D341Med (cell line): ENCODE data around the gene KCNH6.

Experiments
- DNase-seq: peaks from one replicate; pipeline ENCODE4 v3.0.0; 2012; ENCODE audit warnings: low spot score

The KCNH6 gene, protein sequence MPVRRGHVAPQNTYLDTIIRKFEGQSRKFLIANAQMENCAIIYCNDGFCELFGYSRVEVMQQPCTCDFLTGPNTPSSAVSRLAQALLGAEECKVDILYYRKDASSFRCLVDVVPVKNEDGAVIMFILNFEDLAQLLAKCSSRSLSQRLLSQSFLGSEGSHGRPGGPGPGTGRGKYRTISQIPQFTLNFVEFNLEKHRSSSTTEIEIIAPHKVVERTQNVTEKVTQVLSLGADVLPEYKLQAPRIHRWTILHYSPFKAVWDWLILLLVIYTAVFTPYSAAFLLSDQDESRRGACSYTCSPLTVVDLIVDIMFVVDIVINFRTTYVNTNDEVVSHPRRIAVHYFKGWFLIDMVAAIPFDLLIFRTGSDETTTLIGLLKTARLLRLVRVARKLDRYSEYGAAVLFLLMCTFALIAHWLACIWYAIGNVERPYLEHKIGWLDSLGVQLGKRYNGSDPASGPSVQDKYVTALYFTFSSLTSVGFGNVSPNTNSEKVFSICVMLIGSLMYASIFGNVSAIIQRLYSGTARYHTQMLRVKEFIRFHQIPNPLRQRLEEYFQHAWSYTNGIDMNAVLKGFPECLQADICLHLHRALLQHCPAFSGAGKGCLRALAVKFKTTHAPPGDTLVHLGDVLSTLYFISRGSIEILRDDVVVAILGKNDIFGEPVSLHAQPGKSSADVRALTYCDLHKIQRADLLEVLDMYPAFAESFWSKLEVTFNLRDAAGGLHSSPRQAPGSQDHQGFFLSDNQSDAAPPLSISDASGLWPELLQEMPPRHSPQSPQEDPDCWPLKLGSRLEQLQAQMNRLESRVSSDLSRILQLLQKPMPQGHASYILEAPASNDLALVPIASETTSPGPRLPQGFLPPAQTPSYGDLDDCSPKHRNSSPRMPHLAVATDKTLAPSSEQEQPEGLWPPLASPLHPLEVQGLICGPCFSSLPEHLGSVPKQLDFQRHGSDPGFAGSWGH

DNA sequence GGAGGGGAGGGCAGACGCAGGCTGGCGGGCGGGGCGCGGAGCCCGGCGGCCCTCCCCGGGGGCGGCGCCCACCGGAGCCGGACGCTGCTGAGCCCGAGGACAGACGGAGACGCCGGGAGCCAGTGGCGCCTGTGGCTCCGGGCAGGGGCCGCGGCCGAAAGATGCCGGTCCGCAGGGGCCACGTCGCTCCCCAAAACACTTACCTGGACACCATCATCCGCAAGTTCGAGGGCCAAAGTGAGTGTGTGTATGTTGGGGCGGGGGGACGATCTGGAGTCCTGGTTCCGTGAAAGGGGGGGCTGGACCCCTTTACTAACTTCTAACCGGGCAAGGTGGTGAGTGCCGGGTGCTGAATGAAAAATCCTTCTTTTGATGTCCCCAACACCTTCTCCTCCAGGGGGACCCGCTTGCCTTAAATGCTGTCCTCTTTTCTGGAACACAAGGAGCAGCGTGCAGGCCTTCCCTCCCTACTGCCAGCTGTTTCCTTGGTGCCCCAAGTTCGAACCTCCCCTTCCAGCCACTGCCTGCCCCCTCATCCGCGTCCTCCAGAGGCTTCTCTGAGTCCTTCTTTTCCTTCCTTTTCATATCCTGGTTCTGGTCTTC, at the start of gene KCNH6:
TSS of gene KCNH6 (plus strand) at position 106 of the 603 bp plus-strand sequence. CDS start at position 162, 56 bp downstream.
- no peak for DNase-seq

GRCh38 chr17:63474174-63474573, 49.0 kb upstream of the KCNH6 start:
- DNase-seq: no peak

DNA sequence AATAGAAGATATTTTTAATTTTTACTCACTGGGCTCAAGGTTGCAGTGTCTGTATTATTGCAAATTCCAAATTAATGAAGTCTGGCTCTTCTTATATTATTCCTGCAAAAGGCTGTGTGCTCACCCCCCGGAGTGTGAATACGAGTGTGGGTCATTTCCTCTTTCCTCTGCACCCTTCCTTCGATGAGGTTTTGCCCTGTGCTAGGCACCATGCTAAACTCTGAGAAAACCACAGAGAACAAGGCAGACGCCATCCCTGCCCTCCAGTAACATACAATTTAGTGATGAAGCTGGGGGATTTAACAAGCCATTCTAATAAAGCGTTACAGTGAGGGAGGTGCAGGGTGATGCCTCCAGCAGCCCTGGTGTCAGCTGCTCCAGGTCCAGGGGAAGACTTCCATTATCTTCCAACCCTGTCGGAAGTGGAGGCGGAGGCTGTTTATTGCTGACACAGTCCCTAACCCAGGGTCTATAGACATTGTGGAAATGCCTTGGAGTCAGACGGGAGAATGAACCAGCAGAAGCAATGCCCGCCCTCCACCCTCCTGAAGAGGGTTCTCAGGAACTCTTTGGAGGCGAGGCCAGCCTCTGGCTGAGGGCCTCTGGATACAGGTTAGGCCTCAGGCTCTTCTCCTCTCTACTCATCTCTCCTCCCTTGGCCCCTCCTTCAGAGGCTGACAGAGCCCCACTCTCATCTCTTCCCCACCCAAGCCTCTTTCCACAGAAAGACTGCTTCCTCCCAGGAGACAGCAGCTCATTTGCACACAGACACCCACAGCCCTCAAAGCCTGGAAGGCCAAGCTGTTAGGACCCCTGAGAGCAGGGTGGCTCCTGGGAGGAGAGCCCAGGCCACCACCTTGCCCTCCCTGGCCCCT, 48.3 kb upstream of the KCNH6 start:
- no peak for DNase-seq

DNA sequence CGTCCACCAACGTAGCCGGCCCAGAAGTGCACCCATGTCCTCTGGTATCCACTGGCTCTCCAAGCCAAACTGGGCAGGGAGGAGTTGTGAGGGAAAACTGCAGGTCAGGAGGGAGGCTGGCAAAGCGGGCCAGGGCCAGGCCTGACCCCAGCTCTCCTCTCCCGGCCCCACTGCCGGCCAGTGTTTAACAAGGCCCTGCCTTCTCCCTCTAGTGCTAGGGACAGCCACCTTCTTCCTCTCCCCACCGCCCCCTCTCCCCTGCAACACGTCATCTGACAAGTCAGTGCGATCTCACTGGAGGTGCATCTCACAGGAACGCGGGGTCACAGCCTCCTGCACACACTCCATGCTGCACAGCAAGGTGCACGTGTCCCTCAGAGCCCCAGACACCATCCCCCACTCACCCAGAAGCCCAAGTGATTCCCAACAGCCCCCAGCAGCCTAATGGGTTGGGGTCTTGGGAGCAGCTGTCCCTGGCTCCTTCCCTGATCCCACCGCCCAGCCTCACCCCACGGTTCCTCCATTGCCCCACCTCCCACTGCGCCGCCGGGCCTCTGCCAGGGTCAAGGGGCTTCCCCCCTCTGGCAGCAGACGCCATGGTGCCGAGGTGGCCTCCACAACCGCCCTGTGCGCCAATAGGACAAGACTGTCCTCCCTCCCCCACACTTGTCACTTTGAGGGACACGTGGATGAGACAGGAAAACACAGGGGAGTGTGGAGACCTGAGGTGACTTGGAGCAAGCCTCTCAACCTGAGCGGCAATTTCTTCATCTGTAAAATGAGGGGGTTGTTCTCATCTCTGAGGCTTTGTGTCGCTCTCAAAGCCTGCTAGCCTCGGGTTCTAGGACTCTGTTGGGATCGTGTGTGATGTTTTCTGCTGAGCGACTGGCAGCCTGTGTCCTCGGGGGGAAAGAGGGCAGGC, 47.4 kb upstream of the KCNH6 start:
- no peak for DNase-seq

GRCh38 chr17:63476459-63476853, 46.7 kb upstream of the KCNH6 start:
- DNase-seq: no peak

- DNase-seq: peak; percentile 88
Observed at GRCh38 chr17:63476854-63477479, 46.2 kb upstream of the KCNH6 start, which contains the start of gene ACE. ACE (plus strand) TSS chr17:63477061; CDS start chr17:63477095, 34 bp downstream.

DNA sequence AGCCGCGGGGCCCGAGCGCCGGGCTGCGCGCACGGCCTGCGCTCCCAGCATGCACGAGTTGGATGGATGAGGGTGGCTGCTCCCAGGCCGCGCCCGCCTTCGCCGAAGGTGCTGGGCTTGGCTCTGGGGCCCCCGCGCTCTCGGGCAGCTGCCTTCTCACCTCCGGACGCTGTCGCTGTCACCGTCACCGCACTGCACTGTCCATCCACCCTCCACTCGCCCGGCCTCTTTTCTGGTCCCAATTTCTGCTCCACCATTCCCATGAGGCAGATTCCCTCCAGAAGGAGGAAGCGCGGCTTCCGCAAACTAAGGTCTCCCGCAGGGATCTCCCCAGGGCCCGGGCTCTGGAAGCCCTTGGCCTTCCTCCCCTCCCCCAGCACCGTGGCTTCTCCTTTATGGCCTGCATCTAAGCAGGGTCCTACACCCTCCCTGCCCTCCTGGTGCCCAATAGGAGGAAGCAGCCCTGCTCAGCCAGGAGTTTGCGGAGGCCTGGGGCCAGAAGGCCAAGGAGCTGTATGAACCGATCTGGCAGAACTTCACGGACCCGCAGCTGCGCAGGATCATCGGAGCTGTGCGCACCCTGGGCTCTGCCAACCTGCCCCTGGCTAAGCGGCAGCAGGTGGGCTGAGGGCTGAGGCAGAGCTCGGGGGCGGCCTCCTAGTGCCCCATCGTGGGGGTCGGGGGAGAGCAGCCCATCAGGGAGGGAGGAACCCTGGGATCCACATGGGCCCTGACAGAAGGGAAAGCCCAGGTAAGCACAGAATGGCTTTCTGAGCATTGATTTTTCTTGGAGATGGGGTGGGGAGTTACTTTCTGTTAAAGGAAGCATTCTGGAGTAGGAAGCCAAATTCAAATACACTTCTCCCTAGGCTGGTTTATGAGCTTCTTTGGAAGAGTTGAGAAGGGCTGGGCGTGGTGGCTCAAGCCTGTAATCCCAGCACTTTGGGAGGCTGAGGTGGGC, 45.4 kb upstream of the KCNH6 start:
- no peak for DNase-seq

DNA sequence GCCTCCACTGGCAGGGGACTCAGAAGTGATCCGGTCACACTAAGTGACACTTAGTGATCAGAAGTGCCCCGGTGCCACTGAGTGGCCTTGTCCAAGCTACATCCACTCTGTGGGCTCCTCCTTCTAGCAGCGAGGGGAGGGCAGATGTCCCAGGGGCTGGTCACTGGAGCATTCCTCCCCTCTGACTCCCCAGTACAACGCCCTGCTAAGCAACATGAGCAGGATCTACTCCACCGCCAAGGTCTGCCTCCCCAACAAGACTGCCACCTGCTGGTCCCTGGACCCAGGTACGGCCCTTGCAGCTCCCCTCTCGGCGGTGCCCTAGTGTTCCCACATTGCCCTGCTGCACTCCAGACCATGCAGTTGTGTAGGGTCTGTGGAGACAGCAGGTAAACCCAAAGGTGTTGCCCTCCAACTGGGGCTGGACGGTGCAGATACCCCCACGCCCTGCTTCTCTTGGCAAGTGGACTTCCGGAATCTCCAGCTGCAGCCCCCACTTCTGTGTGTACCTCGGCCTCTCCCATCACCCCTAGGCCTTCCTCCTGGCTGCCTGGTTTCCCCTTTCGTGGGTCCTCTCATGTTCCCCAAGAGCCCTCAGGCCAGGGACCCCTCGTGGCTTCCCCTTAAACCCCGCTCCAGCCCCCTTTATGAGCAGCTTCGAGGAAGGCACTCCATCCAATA, 44.2 kb upstream of the KCNH6 start:
- DNase-seq: peak; percentile 96

- DNase-seq: peak; percentile 46
Observed at GRCh38 chr17:63479495-63480184, 43.5 kb upstream of the KCNH6 start.

- peak; percentile 35 for DNase-seq
Observed at GRCh38 chr17:63480192-63480784, 42.9 kb upstream of the KCNH6 start.

GRCh38 chr17:63480826-63481487, 42.2 kb upstream of the KCNH6 start:
- DNase-seq: peak; percentile 51

DNA sequence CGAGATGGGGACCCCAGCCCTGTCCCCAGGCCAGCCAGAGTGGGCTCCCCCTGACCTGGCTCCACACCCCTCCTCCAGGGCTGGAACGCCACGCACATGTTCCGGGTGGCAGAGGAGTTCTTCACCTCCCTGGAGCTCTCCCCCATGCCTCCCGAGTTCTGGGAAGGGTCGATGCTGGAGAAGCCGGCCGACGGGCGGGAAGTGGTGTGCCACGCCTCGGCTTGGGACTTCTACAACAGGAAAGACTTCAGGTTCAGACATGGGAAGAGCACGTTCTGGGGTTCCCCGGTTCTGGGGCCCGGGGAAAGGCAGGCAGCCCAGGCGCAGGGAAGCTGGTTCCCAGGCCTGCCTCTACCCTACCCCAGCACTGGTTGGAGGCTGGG, 41.7 kb upstream of the KCNH6 start:
- DNase-seq: peak; percentile 43

- peak; percentile 44 for DNase-seq
Observed at GRCh38 chr17:63482509-63482908, 40.6 kb upstream of the KCNH6 start.

GRCh38 chr17:63483038-63483437, 40.1 kb upstream of the KCNH6 start:
- peak; percentile 36 for DNase-seq

DNA sequence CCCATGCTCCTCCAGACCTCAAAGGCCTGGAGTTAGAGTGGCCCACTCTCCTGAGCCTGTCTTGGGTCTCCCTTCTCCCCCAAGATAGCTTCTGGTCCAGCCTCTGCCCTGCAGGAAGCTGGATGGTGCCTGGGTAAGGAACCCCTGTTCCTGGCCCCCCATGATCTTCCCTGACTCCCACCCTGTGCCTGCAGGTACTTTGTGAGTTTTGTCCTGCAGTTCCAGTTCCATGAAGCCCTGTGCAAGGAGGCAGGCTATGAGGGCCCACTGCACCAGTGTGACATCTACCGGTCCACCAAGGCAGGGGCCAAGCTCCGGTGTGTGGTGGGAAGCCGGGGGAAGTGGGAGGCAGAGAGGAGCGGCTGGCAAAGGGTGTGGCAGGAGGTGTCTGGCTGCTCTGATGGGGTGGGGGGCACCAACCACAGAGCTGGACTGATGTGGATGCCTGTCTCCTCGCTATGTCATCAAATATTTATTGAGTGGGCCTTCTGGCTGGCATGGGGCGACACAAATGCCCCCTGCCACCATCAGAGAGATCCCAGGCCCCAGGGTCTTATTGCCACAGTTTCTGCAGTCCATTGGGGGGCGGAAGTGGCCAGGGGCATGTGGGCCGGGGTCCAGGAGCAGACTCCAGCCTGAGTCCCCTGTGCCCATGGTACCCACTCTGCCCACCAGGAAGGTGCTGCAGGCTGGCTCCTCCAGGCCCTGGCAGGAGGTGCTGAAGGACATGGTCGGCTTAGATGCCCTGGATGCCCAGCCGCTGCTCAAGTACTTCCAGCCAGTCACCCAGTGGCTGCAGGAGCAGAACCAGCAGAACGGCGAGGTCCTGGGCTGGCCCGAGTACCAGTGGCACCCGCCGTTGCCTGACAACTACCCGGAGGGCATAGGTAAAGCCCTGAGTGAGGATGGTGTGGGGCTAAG, 39.2 kb upstream of the KCNH6 start:
- peak; percentile 34 for DNase-seq
